Measurements from ENCODE around the gene NTS. TPM values are rescaled to one million over a fixed set of nuclear protein-coding genes. Genes with fewer than 3 reads are reported as not detected.

The NTS gene
- not detected for total RNA-seq

- intact Hi-C loops (cut with DNase I) = no loop called here
- ATAC-seq (no peak), DNase-seq (ENCODE audit: low spot score) (no peak)
Observed at GRCh38 chr12:85874031-85874461, at the start of gene NTS. Gene NTS, plus strand, starts transcription at chr12:85874295. Its CDS starts 109 bp downstream, at chr12:85874404.

DNA sequence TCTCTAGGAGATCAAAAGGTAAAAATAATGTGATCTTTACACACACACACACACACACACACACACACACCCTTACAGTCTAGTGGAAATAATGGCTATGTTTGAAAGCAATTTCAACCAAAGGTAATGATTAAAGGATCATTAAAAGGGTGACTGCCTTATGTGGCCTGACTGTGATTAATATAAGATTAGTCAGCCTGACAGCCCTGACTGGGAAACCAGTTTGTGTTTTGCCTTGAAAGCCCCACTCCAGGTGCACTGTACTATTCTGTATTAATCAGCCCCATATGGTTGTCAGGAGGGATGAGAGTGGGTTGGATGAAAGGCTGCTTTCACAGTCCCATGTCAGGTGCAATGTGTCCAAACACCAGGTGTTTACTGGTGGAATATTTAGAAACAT is 48.3 kb upstream of the NTS start:
- no peak for ATAC-seq
- intact Hi-C loops (cut with DNase I) = no loop called here
- no peak for DNase-seq (ENCODE audit: low spot score)

DNA sequence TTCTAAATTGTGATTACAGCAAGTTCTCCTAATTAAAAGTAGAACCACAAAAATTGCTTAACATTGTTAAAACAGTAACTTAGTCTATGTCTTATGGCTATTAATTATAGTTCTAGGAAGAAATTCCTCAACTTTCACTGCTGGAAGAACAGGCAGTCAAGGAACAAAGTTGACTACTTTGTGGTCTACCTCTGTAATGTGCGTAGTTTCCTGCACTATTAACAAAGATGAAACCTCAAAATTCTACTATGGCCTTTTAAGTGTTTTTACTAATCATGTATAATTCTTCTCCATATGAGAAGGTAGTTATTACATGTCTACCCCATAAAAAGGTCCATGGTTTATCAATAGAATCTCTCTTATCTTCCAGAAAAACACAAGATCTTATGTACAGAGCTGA is 45.5 kb upstream of the NTS start:
- DNase-seq (ENCODE audit: low spot score) (no peak), ATAC-seq (no peak)
- intact Hi-C loops (cut with DNase I) = no loop called here

DNA sequence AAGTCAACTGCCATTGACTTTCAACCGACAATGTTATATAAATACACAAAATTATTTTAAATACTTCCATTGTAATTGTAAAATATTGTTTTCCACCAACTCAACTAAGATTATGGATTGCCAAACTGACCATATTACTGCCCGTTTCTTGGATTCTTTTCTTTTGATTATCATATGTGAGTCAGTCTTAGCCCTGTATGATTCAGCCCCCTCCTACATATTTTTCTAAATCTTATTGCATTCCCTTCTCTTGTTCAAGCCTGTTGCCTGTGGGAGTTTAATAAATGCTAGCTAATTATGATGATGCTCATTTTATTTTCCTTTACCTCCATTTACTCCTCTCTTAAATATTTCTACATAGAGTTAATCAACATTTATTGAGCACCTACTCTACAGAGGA is 44.7 kb upstream of the NTS start:
- DNase-seq (ENCODE audit: low spot score) (no peak), ATAC-seq (no peak)
- intact Hi-C loops (cut with DNase I) = no loop called here

- intact Hi-C loops (cut with DNase I) = no loop called here
- ATAC-seq (no peak), DNase-seq (ENCODE audit: low spot score) (no peak)
Observed at GRCh38 chr12:85831327-85831990, 42.6 kb upstream of the NTS start.

DNA sequence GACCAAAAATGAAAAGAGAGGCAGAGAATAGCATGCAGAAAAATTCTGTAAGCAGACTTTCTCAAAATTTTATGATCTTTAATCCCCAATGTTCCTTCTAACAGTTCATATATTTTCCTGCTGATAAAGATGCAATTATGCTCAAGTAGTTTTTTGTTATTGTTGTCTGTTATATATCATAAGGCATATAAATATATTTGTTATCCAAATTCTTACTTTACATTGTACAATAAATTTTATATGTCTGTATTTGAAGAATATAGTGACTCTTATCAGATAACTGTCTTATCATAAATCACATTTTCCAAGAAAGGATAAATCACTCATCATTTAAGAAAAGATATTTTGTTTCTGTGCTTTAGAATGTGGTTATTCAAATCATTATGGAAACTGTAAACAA is 40.5 kb upstream of the NTS start:
- ATAC-seq = no peak
- intact Hi-C loops (cut with DNase I) = no loop called here
- no peak for DNase-seq (ENCODE audit: low spot score)

DNA sequence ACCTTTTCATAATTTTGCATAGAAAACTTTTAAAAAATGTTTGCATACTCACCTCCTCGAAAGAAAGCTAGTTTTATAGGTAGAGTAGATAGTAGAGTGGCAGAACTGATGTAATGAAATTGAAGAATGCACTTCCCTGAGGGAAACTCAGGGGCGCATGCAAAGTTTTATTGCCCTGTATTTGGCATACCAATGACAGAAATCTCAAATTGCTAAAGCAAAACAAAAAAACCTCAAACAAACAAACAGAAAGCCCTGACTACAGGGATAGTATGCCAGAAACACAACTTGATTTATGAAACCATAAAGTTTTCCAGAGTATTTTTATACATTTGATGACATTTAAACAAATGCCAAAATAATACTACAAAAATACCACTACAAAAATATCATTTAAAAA is 39.7 kb upstream of the NTS start:
- ATAC-seq (no peak), DNase-seq (ENCODE audit: low spot score) (no peak)
- intact Hi-C loops (cut with DNase I) = no loop called here

GRCh38 chr12:85835426-85836196 is 38.5 kb upstream of the NTS start:
- intact Hi-C loops (cut with DNase I) = no loop called here
- DNase-seq (ENCODE audit: low spot score) (no peak), ATAC-seq (peak; percentile 59)

DNA sequence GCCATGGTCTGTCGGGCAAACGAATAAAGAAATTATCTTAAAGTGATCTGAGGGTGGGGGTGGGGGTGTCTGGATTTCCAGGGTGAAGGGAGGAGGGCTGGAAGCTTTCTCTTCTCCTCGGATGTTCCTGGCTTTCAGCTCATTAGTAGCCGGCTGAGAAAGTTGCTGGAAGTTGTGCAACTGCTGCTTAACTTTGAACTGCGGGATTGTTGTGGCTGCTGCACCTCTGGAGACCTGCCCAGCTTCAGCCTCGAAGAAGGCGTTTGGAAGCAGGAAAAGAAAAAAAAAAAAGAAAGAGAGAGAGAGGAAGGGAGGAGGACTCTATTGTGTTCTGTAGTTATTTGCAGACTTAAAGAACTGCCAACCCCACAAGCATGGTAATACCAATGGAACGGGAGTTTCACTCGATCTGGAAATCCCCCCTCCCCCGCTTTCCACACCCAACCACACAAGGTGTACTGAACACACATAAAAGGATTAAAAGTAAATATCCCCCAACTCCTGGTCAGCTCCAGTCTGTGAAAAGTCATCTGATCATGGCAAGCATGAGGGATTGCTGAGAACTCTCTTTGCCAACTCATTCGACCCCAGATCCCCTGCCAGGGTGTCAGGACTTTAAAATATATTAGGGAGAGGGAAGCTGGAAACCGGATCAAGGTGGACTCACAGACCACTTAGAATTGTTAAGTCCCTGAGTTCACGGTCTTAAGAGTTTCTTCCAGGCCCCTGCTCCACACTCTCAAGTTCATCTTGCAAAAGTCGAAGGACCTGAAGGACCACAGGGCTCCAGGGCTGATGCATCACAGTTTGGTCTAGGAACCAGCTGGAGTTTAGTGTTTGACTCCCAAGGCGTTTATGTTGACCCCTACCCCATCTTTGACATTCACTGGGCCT is 37.7 kb upstream of the NTS start, which contains the start of gene RASSF9:
RASSF9 (minus strand) TSS at position 213 of the 894 bp plus-strand sequence; CDS start at position 5, 208 bp downstream.
- intact Hi-C loops (cut with DNase I) = no loop called here
- peak; percentile 96 for ATAC-seq
- DNase-seq (ENCODE audit: low spot score) = peak; percentile 75

- DNase-seq (ENCODE audit: low spot score) (no peak), ATAC-seq (peak; percentile 41)
- intact Hi-C loops (cut with DNase I) = no loop called here
Observed at GRCh38 chr12:85843606-85844310, 30.3 kb upstream of the NTS start.

- intact Hi-C loops (cut with DNase I) = no loop called here
- no peak for ATAC-seq
- DNase-seq (ENCODE audit: low spot score) = no peak
Observed at GRCh38 chr12:85849344-85849743, 24.8 kb upstream of the NTS start.

GRCh38 chr12:85855305-85855704 is 18.8 kb upstream of the NTS start:
- DNase-seq (ENCODE audit: low spot score) = no peak
- intact Hi-C loops (cut with DNase I) = no loop called here
- ATAC-seq = no peak

- intact Hi-C loops (cut with DNase I) = no loop called here
- ATAC-seq = no peak
- no peak for DNase-seq (ENCODE audit: low spot score)
Observed at GRCh38 chr12:85856966-85857365, 17.1 kb upstream of the NTS start.

DNA sequence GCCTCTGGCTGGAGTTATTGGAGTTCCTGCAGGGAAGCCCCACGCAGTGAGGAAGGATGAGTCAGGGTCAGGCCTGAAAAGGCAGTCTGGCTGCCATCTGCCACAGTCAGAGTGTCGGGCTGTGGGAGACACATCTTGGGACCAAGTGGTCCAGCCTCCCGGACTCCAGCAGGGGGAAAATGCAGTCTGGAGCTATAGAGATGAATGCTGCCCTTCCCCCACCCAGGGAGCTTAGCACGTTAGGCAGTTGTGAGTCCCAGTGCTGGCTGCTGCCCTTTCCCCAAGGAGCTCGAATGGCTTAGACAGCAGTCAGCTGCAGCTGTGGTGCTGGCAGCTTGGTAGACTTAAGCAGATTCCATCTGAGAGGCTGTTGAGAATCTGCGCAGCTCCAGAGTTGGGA is 8.2 kb upstream of the NTS start:
- intact Hi-C loops (cut with DNase I) = loop anchor here (5.0 kb wide), 1 partner anchor 289 kb away; no protein-coding TSS in a partner anchor
- ATAC-seq = no peak
- DNase-seq (ENCODE audit: low spot score) = no peak

DNA sequence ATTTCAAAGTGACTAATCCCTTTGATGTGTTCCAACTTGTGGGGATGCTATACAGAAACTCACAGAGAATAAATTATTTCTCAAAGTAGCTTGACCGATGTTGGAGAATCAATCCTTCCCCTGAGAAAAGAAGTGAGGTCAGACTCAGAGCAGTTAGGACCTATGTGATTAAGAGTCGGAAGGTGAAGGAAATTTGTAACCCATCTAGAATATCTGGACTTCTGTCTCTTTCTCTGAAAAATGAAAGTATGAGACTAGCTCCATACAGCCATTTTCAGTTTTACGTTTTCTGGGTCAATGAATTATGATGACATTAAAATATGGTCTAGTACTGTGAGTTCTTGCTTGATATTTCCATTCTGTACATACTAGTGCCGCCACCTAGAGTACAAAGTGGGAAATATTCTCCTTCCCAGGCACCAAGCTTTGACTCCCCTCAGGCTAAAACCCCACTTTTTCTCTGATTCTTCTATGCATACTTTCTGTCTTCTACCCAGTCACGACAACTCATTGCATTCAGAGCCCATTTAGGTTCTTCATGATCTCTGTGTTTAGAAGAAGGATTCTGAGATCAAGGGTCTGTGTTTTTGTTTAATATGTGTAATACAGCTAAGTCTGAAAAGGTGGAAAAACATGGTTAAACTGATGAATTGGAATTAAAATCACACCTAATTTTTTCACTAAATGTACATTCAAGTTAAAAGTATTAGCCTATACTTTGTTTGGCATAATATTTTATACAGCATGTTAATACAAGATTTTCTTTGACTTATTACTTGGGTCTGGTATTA is 6.9 kb upstream of the NTS start:
- intact Hi-C loops (cut with DNase I) = loop anchor here (5.0 kb wide), 1 partner anchor 290 kb away; no protein-coding TSS in a partner anchor
- ATAC-seq (peak; percentile 86), DNase-seq (ENCODE audit: low spot score) (no peak)

GRCh38 chr12:85872497-85873091 is 1.5 kb upstream of the NTS start:
- intact Hi-C loops (cut with DNase I) = no loop called here
- DNase-seq (ENCODE audit: low spot score) (no peak), ATAC-seq (peak; percentile 45)

GRCh38 chr12:85877459-85877858 is 3.4 kb downstream of the NTS start:
- no peak for ATAC-seq
- intact Hi-C loops (cut with DNase I) = no loop called here

GRCh38 chr12:85883763-85884162 is 9.7 kb downstream of the NTS start:
- ATAC-seq (no peak), DNase-seq (ENCODE audit: low spot score) (no peak)
- intact Hi-C loops (cut with DNase I) = no loop called here

More at GRCh38 chr12:85877459-85877858, 3.4 kb downstream of the NTS start:
- no peak for DNase-seq (ENCODE audit: low spot score)
